HEK293 (cell line): Measurements from ENCODE around the gene TBC1D4.

Source experiments
- MYNN ChIP-seq: fragments of 450-650 bp; formaldehyde crosslinking; IDR thresholded peaks from 2 replicates; pipeline ENCODE4 v1.5.1; 2016; ENCODE audit warnings: missing biosample characterization, missing genetic modification characterization, borderline replicate concordance
- SCRT2 ChIP-seq: fragments of 450-650 bp; formaldehyde crosslinking; IDR thresholded peaks from 2 replicates; pipeline ENCODE4 v1.5.1; 2016; ENCODE audit warnings: missing biosample characterization, missing genetic modification characterization
- ZNF221 ChIP-seq: fragments of 450-650 bp; formaldehyde crosslinking; IDR thresholded peaks from 2 replicates; pipeline ENCODE4 v1.5.1; 2017; ENCODE audit warnings: missing biosample characterization, missing genetic modification characterization, borderline replicate concordance
- TF ChIP-seq, protein P1 (sequence below): fragments of 450-650 bp; formaldehyde crosslinking; IDR thresholded peaks from 2 replicates; pipeline ENCODE4 v1.5.1; 2016; ENCODE audit warnings: missing biosample characterization, missing genetic modification characterization

DNA sequence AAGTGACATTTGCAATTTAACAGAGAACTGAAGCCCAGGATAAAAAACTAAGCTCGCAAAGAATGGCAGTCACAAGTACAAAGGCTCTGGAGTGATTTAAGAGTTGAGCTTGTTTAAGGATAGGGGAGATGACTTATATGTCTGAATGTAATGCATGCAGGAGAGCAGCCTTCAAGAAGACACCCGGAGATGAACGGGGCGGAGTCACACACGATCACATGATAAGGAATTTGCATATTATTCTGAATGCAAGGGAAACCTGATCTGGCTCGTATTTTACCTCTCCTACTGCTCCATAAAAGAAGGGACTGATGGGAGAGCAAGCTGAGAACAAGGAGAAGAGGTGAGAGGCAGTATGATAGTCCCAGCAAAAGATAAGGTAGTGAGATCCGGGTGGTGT is 12.9 kb downstream of the TBC1D4 start:
- TF ChIP-seq MYNN (tag by site-specific recombination) (no peak), ZNF221 (tag by site-specific recombination) (no peak), SCRT2 (tag by site-specific recombination) (no peak)
- TF ChIP-seq, protein P1, sequence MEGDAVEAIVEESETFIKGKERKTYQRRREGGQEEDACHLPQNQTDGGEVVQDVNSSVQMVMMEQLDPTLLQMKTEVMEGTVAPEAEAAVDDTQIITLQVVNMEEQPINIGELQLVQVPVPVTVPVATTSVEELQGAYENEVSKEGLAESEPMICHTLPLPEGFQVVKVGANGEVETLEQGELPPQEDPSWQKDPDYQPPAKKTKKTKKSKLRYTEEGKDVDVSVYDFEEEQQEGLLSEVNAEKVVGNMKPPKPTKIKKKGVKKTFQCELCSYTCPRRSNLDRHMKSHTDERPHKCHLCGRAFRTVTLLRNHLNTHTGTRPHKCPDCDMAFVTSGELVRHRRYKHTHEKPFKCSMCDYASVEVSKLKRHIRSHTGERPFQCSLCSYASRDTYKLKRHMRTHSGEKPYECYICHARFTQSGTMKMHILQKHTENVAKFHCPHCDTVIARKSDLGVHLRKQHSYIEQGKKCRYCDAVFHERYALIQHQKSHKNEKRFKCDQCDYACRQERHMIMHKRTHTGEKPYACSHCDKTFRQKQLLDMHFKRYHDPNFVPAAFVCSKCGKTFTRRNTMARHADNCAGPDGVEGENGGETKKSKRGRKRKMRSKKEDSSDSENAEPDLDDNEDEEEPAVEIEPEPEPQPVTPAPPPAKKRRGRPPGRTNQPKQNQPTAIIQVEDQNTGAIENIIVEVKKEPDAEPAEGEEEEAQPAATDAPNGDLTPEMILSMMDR (tag by site-specific recombination) = no peak
